Activated CD4-positive, alpha-beta T cell treated with anti-CD3 and anti-CD28 coated beads, Interleukin-10, Interleukin-2, amounts not matched to agents 100 ng/mL and 50 ng/mL, durations not matched to agents 16 hours and 8 hours (primary cell): Measurements from ENCODE around the gene CLSTN1.

Source experiments
- DNase-seq: peaks from one replicate; pipeline ENCODE4 v3.0.0-alpha.2; 2020

CLSTN1 gene

GRCh38 chr1:9850442-9851162 lies 26.8 kb upstream of the CLSTN1 start:
- DNase-seq = no peak

GRCh38 chr1:9849691-9850441 lies 26.1 kb upstream of the CLSTN1 start:
- DNase-seq = no peak

GRCh38 chr1:9848022-9848421 lies 24.3 kb upstream of the CLSTN1 start:
- no peak for DNase-seq

- DNase-seq = no peak
Observed at GRCh38 chr1:9847269-9847668, 23.5 kb upstream of the CLSTN1 start.

GRCh38 chr1:9846611-9847171 lies 22.9 kb upstream of the CLSTN1 start:
- DNase-seq = no peak

GRCh38 chr1:9845914-9846313 lies 22.1 kb upstream of the CLSTN1 start:
- DNase-seq = no peak

- DNase-seq = no peak
Observed at GRCh38 chr1:9844756-9845155, 21.0 kb upstream of the CLSTN1 start.

- DNase-seq = no peak
Observed at GRCh38 chr1:9844106-9844505, 20.3 kb upstream of the CLSTN1 start.

- no peak for DNase-seq
Observed at GRCh38 chr1:9843576-9843945, 19.8 kb upstream of the CLSTN1 start.

- no peak for DNase-seq
Observed at GRCh38 chr1:9842781-9843575, 19.2 kb upstream of the CLSTN1 start.

- no peak for DNase-seq
Observed at GRCh38 chr1:9842073-9842711, 18.4 kb upstream of the CLSTN1 start.

GRCh38 chr1:9841460-9841859 lies 17.7 kb upstream of the CLSTN1 start:
- no peak for DNase-seq

- no peak for DNase-seq
Observed at GRCh38 chr1:9840176-9840575, 16.4 kb upstream of the CLSTN1 start.

GRCh38 chr1:9838946-9839345 lies 15.2 kb upstream of the CLSTN1 start:
- no peak for DNase-seq

GRCh38 chr1:9836632-9836960 lies 12.8 kb upstream of the CLSTN1 start:
- DNase-seq = no peak

GRCh38 chr1:9835758-9836631 lies 12.2 kb upstream of the CLSTN1 start:
- no peak for DNase-seq

GRCh38 chr1:9835404-9835757 lies 11.6 kb upstream of the CLSTN1 start:
- DNase-seq = no peak

GRCh38 chr1:9833632-9834031 lies 9.9 kb upstream of the CLSTN1 start:
- DNase-seq = no peak

- DNase-seq = no peak
Observed at GRCh38 chr1:9827558-9828185, 3.9 kb upstream of the CLSTN1 start.

GRCh38 chr1:9826616-9827015 lies 2.9 kb upstream of the CLSTN1 start:
- DNase-seq = no peak

GRCh38 chr1:9826087-9826486 lies 2.3 kb upstream of the CLSTN1 start:
- DNase-seq = no peak
